H1 (cell line): Measurements from ENCODE around the gene NUDT1. TPM values are rescaled to one million over a fixed set of nuclear protein-coding genes. Genes with fewer than 3 reads are reported as not detected.

Experiments
- CTCF ChIA-PET: fragments of 300-600 bp; sonication (Branson Sonifier 250); formaldehyde crosslinking; loops from one replicate; lab custom pipeline; 2021; ENCODE audit not compliant: partially characterized antibody; lab: Charles Lee
- POLR2A ChIA-PET: fragments of 300-600 bp; sonication (Branson Sonifier 250); formaldehyde crosslinking; loops from one replicate; lab custom pipeline; 2021; ENCODE audit warnings: inconsistent platforms; ENCODE audit not compliant: partially characterized antibody; lab: Charles Lee
- DNase-seq, 2 experiments: peaks; one replicate each; pipeline versions ENCODE4 v3.0.0 to v3.0.0-alpha.2; 2010 to 2022; ENCODE audit warnings: low spot score in 2 of 2, low read depth in 1 of 2, mixed read lengths in 1 of 2
- FAIRE-seq: peaks from 2 replicates; lab custom pipeline; 2011; peaks lifted over from hg19 to GRCh38; lab: Jason Lieb, UNC
- H2AFZ ChIP-seq: 2 replicates; pipeline ENCODE4 v1.8.1; 2012; ENCODE audit warnings: low read length, inconsistent platforms
- H2AK5ac ChIP-seq: 2 replicates; pipeline ENCODE4 v1.6.1; 2013; ENCODE audit warnings: low read depth, low read length
- H2BK120ac ChIP-seq: replicated peaks from 2 replicates; pipeline ENCODE3; 2013; ENCODE audit warnings: low read depth, low read length, inconsistent platforms
- H2BK12ac ChIP-seq: 2 replicates; pipeline ENCODE4 v1.6.1; 2013; ENCODE audit warnings: low read depth, low read length
- H2BK15ac ChIP-seq: 2 replicates; pipeline ENCODE4 v1.6.1; 2013; ENCODE audit warnings: low read length
- H2BK20ac ChIP-seq: 2 replicates; pipeline ENCODE4 v1.6.1; 2013; ENCODE audit warnings: low read length
- H2BK5ac ChIP-seq: 2 replicates; pipeline ENCODE4 v1.6.1; 2013; ENCODE audit warnings: low read depth, low read length
- H3K14ac ChIP-seq: 2 replicates; pipeline ENCODE4 v1.6.1; 2013; ENCODE audit warnings: inconsistent platforms; ENCODE audit not compliant: insufficient read length
- H3K18ac ChIP-seq: 2 replicates; pipeline ENCODE4 v1.6.1; 2013; ENCODE audit warnings: low read length; ENCODE audit errors: extremely low read depth
- H3K23ac ChIP-seq: 2 replicates; pipeline ENCODE4 v1.6.1; 2013; ENCODE audit warnings: inconsistent platforms; ENCODE audit not compliant: insufficient read length
- H3K23me2 ChIP-seq: 2 replicates; pipeline ENCODE4 v1.6.1; 2013; ENCODE audit warnings: low read depth, low read length
- H3K27ac ChIP-seq: 2 replicates; pipeline ENCODE4 v1.6.1; 2011; ENCODE audit warnings: low read depth, low read length, inconsistent platforms
- H3K27me3 ChIP-seq, 4 experiments: replicated peaks in 1 of 4; 1 replicate in 1 of 4; 2 replicates in 3 of 4; pipeline versions ENCODE4 v1.6.1 to v1.8.1; 2011 to 2013; ENCODE audit warnings: low read length in 3 of 4, mild to moderate bottlenecking in 3 of 4, inconsistent platforms in 2 of 4, mixed read lengths in 2 of 4, moderate library complexity in 1 of 4; ENCODE audit not compliant: control insufficient read depth in 3 of 4, insufficient read depth in 3 of 4; ENCODE audit errors: extremely low read depth in 1 of 4
- H3K36me3 ChIP-seq, 4 experiments: 2 replicates each; pipeline versions ENCODE4 v1.6.1 to v1.8.1; 2011 to 2013; ENCODE audit warnings: mild to moderate bottlenecking in 4 of 4, low read length in 3 of 4, moderate library complexity in 2 of 4, control low read depth in 1 of 4, inconsistent platforms in 1 of 4; ENCODE audit not compliant: insufficient read depth in 4 of 4, control insufficient read depth in 2 of 4
- H3K4ac ChIP-seq: replicated peaks from 2 replicates; pipeline ENCODE3; 2013; ENCODE audit warnings: low read length, low read depth, mixed read lengths, inconsistent platforms; ENCODE audit not compliant: insufficient read length
- H3K4me1 ChIP-seq, 4 experiments: replicated peaks in 1 of 4; 1 replicate in 1 of 4; 2 replicates in 3 of 4; pipeline versions ENCODE4 v1.6.1 to v1.8.1; 2011 to 2013; ENCODE audit warnings: low read length in 3 of 4, inconsistent platforms in 2 of 4, mixed read lengths in 1 of 4; ENCODE audit not compliant: insufficient read depth in 4 of 4, control insufficient read depth in 3 of 4
- H3K4me2 ChIP-seq, 2 experiments: 2 replicates each; pipeline versions ENCODE4 v1.6.1 to v1.8.1; 2011 to 2013; ENCODE audit warnings: low read depth in 2 of 2, low read length in 2 of 2, control low read depth in 1 of 2, inconsistent platforms in 1 of 2, mild to moderate bottlenecking in 1 of 2; ENCODE audit not compliant: insufficient read depth in 1 of 2
- H3K4me3 ChIP-seq, 4 experiments: fragments of 200-600, 300-600 bp in 1 of 4; sonication (generic), shearing (Covaris generic), sonication (Bioruptor Twin) in 1 of 4; 2 replicates each; pipeline versions ENCODE4 v1.5.1 to v1.8.1; 2011 to 2016; ENCODE audit warnings: low read length in 4 of 4, low read depth in 3 of 4, control low read depth in 2 of 4, inconsistent platforms in 2 of 4, mild to moderate bottlenecking in 2 of 4, mixed read lengths in 1 of 4, moderate library complexity in 1 of 4; ENCODE audit not compliant: insufficient read depth in 2 of 4; ENCODE audit errors: extremely low read depth in 1 of 4
- H3K56ac ChIP-seq: replicated peaks from 2 replicates; pipeline ENCODE3; 2013; ENCODE audit warnings: low read depth, mild to moderate bottlenecking, mixed read lengths, low read length, inconsistent platforms; ENCODE audit not compliant: insufficient read length
- H3K79me1 ChIP-seq: 2 replicates; pipeline ENCODE4 v1.6.1; 2013; ENCODE audit warnings: low read depth, low read length, control low read depth
- H3K79me2 ChIP-seq, 2 experiments: 2 replicates each; pipeline versions ENCODE4 v1.6.1 to v1.8.1; 2012 to 2013; ENCODE audit warnings: low read length in 2 of 2, mild to moderate bottlenecking in 2 of 2, inconsistent platforms in 1 of 2; ENCODE audit not compliant: insufficient read depth in 2 of 2, control insufficient read depth in 1 of 2
- H3K9ac ChIP-seq, 4 experiments: replicated peaks in 1 of 4; 1 replicate in 1 of 4; 2 replicates in 3 of 4; pipeline versions ENCODE4 v1.6.1 to v1.8.1; 2011 to 2013; ENCODE audit warnings: low read depth in 3 of 4, low read length in 3 of 4, control low read depth in 2 of 4, mild to moderate bottlenecking in 2 of 4, moderate library complexity in 2 of 4, inconsistent platforms in 1 of 4; ENCODE audit errors: extremely low read depth in 1 of 4
- H3K9me3 ChIP-seq, 2 experiments: 2 replicates each; pipeline versions ENCODE4 v1.6.1 to v1.8.1; 2012 to 2013; ENCODE audit warnings: mild to moderate bottlenecking in 2 of 2, moderate library complexity in 2 of 2, control low read depth in 1 of 2, inconsistent platforms in 1 of 2, low read depth in 1 of 2, low read length in 1 of 2, mixed read lengths in 1 of 2; ENCODE audit not compliant: insufficient read depth in 2 of 2
- H4K20me1 ChIP-seq, 2 experiments: replicated peaks in 1 of 2; 2 replicates each; pipeline versions ENCODE3 to v1.8.1; 2011 to 2013; ENCODE audit warnings: inconsistent platforms in 2 of 2, low read length in 2 of 2, mild to moderate bottlenecking in 1 of 2; ENCODE audit not compliant: insufficient read depth in 2 of 2, control insufficient read depth in 1 of 2
- H4K5ac ChIP-seq: 2 replicates; pipeline ENCODE4 v1.6.1; 2013; ENCODE audit warnings: low read length, low read depth, mixed read lengths, inconsistent platforms; ENCODE audit not compliant: insufficient read length
- H4K8ac ChIP-seq: 2 replicates; pipeline ENCODE4 v1.8.0; 2013; ENCODE audit warnings: mild to moderate bottlenecking, moderate library complexity, low read length, inconsistent platforms; ENCODE audit not compliant: insufficient read depth; ENCODE audit errors: extremely low read depth
- H4K91ac ChIP-seq: replicated peaks from 2 replicates; pipeline ENCODE3; 2013; ENCODE audit warnings: low read length, mixed read lengths, inconsistent platforms; ENCODE audit not compliant: insufficient read length
- ATF2 ChIP-seq: IDR thresholded peaks from 2 replicates; pipeline ENCODE4 v1.6.1; 2012; ENCODE audit warnings: low read length, inconsistent platforms
- BACH1 ChIP-seq: IDR thresholded peaks from 2 replicates; pipeline ENCODE4 v1.6.1; 2012; ENCODE audit warnings: low read length, improper control_type of control experiment
- CTBP2 ChIP-seq: IDR thresholded peaks from 2 replicates; pipeline ENCODE4 v1.7.0; 2011; ENCODE audit warnings: borderline replicate concordance, mild to moderate bottlenecking, moderate library complexity, mixed read lengths, low read length; ENCODE audit not compliant: insufficient read depth, insufficient read length
- HDAC2 ChIP-seq, 2 experiments: fragments of 300-600 bp in 1 of 2; sonication (generic) in 1 of 2; IDR thresholded peaks; 2 replicates each; pipeline ENCODE4 v1.6.1; 2011 to 2012; ENCODE audit warnings: low read depth in 2 of 2, low read length in 2 of 2, mild to moderate bottlenecking in 2 of 2, moderate library complexity in 2 of 2, borderline replicate concordance in 1 of 2, inconsistent platforms in 1 of 2
- KDM5A ChIP-seq: fragments of 200-600 bp; IDR thresholded peaks from 2 replicates; pipeline ENCODE4 v1.7.1; 2012; ENCODE audit warnings: mild to moderate bottlenecking, low read length, inconsistent platforms, mixed read lengths
- RNF2 ChIP-seq: fragments of 200-900, 300-1000 bp; sonication (generic); IDR thresholded peaks from 2 replicates; pipeline ENCODE4 v1.7.1; 2016; ENCODE audit warnings: borderline replicate concordance, low read depth, mild to moderate bottlenecking, antibody characterized with exemption, low read length; ENCODE audit not compliant: poor library complexity, severe bottlenecking; ENCODE audit errors: missing control alignments
- SIRT6 ChIP-seq: IDR thresholded peaks from one replicate; pipeline ENCODE4 v1.7.1; 2012; ENCODE audit warnings: low read length, inconsistent platforms
- SP1 ChIP-seq: IDR thresholded peaks from 2 replicates; pipeline ENCODE4 v1.6.1; 2011; ENCODE audit warnings: low read depth, low read length
- SUZ12 ChIP-seq: fragments of 200-600 bp; sonication (generic); IDR thresholded peaks from 2 replicates; pipeline ENCODE4 v1.6.1; 2012; ENCODE audit warnings: mild to moderate bottlenecking, inconsistent platforms, low read length, moderate library complexity, mixed read lengths
- TEAD4 ChIP-seq: IDR thresholded peaks from 2 replicates; pipeline ENCODE4 v1.6.1; 2012; ENCODE audit warnings: low read depth, low read length, inconsistent platforms, mixed read lengths
- WGBS, 2 experiments: shearing (Covaris generic) in 1 of 2; methylation state at CpG; one replicate each; pipeline versions ENCODE4 v1.1.6 to v1.1.7; 2013 to 2015; ENCODE audit warnings: low lambda C conversion rate in 2 of 2, mixed read lengths in 2 of 2, inconsistent platforms in 1 of 2, low coverage in 1 of 2, missing lambda C conversion rate in 1 of 2; ENCODE audit not compliant: insufficient replicate concordance in 2 of 2, insufficient coverage in 1 of 2, insufficient read length in 1 of 2; ENCODE audit errors: extremely low coverage in 1 of 2, missing lambda C conversion rate in 1 of 2; 5-methylcytosine and 5-hydroxymethylcytosine counted together
- polyA plus RNA-seq, 7 experiments: library from polyadenylated mRNA; depleted of rRNA in 3 of 7; stranded (reverse) in 5 of 7; unstranded in 2 of 7; fragments of >200 nt in 5 of 7; fragments of 200-250 nt in 2 of 7; gene quantifications; 1 replicate in 5 of 7; 2 replicates in 1 of 7; 4 replicates in 1 of 7; pipeline versions ENCODE4 v1.2.1 to v1.2.3, GENCODE V29; 2011 to 2013; ENCODE audit warnings: missing spikeins in 2 of 7, mixed read lengths in 2 of 7
- total RNA-seq: library from RNA; stranded (reverse); fragmentation: NEBNext Ultra II Directional; extraction: Animal tissue kit (Norgen Biotek cat#: 25700); gene quantifications from 2 replicates; pipeline ENCODE4 v1.2.1, GENCODE V29; 2021

The NUDT1 gene
- total and polyA plus RNA-seq, 2 of the 8 experiments (the other 6 are each of a cell fraction or from before 2014, with no cell fraction given): 76.1 to 89.5 TPM

GRCh38 chr7:2249744-2250323 lies 7.8 kb downstream of the NUDT1 start:
- no peak overlapping the region for H2BK15ac ChIP-seq
- H2BK20ac ChIP-seq: no peak overlapping the region
- no peaks in the 10 kb centered on the region for H3K79me2 ChIP-seq
- peaks cover 0 to 8% (median 2%) of the 10 kb centered on the region in 4 experiments; a peak in 4 of 7 replicates for H3K4me1 ChIP-seq
- peak overlapping the region; percentile 66; the same call in 1 of the 2 replicates for H2BK5ac ChIP-seq
- no peak overlapping the region for H3K4me3 ChIP-seq
- H3K4me2 ChIP-seq: no peak overlapping the region
- no peak overlapping the region for H3K18ac ChIP-seq
- POLR2A ChIA-PET: interaction anchor here (0.7 to 2.9 kb wide), 8 partner anchors 12 to 322 kb away, joined by 3 to 18 read pairs (median 4); partner anchors contain the start of genes EIF3B and MAD1L1
- H3K9ac ChIP-seq: no peak overlapping the region
- no peak overlapping the region for H4K91ac ChIP-seq
- no peak overlapping the region for H3K14ac ChIP-seq
- DNase-seq: no peak
- no peak overlapping the region for H3K23ac ChIP-seq
- H3K9me3 ChIP-seq: no peaks in the 10 kb centered on the region
- H3K79me1 ChIP-seq: no peaks in the 10 kb centered on the region
- H2AK5ac ChIP-seq: no peak overlapping the region
- no peak overlapping the region for H3K27ac ChIP-seq
- H2AFZ ChIP-seq: no peak overlapping the region
- no peak overlapping the region for H2BK120ac ChIP-seq
- H3K56ac ChIP-seq: no peak overlapping the region
- CTCF ChIA-PET: interaction anchor here (0.8 to 3.8 kb wide), 9 partner anchors 7 to 107 kb away, joined by 3 to 38 read pairs (median 8); partner anchors contain the start of gene MAD1L1
- H4K8ac ChIP-seq: no peak overlapping the region
- no peaks in the 10 kb centered on the region for H3K27me3 ChIP-seq
- H2BK12ac ChIP-seq: no peak overlapping the region
- no peak for FAIRE-seq
- H4K20me1 ChIP-seq: peaks cover 0 to 4% of the 10 kb centered on the region in 2 experiments
- no peak overlapping the region for H4K5ac ChIP-seq
- no peak overlapping the region for H3K4ac ChIP-seq
- H3K36me3 ChIP-seq: peaks cover 0 to 3% (median 0%) of the 10 kb centered on the region in 4 experiments; a peak in 4 of 8 replicates
- WGBS, 2 experiments: 88% methylated on average over 26 of the region's 27 CpGs; no CpG with 5 or more reads in 1 of the 2 experiments
- no peaks in the 10 kb centered on the region for H3K23me2 ChIP-seq
- TF ChIP-seq KDM5A: no peak
- no peak for TF ChIP-seq SIRT6
- TF ChIP-seq SP1: no peak
- no peak for TF ChIP-seq SUZ12
- no peak for TF ChIP-seq HDAC2 (IDR thresholded peaks at IDR 0.05; ENCODE audit: borderline replicate concordance in 1 of 2, low read depth in 2 of 2, low read length in 2 of 2)
- no peak for TF ChIP-seq CTBP2
- no peak for TF ChIP-seq BACH1
- TF ChIP-seq TEAD4: no peak
- TF ChIP-seq ATF2: no peak
- TF ChIP-seq RNF2: no peak
